GM18861 (cell line): Measurements from ENCODE around the gene AEBP1.

Experiments used
- ATAC-seq: cut with Tn5 transposase; IDR thresholded peaks from one replicate; pipeline ENCODE4 v1.9.1; 2021; ENCODE audit not compliant: unreplicated experiment

The AEBP1 gene

GRCh38 chr7:44104860-44105771 lies 971 bp downstream of the AEBP1 start:
- no peak for ATAC-seq

GRCh38 chr7:44105832-44106231 lies 1.7 kb downstream of the AEBP1 start:
- no peak for ATAC-seq

GRCh38 chr7:44106311-44107065 lies 2.3 kb downstream of the AEBP1 start:
- ATAC-seq = no peak

- ATAC-seq = no peak
Observed at GRCh38 chr7:44107116-44107960, 3.2 kb downstream of the AEBP1 start.

DNA sequence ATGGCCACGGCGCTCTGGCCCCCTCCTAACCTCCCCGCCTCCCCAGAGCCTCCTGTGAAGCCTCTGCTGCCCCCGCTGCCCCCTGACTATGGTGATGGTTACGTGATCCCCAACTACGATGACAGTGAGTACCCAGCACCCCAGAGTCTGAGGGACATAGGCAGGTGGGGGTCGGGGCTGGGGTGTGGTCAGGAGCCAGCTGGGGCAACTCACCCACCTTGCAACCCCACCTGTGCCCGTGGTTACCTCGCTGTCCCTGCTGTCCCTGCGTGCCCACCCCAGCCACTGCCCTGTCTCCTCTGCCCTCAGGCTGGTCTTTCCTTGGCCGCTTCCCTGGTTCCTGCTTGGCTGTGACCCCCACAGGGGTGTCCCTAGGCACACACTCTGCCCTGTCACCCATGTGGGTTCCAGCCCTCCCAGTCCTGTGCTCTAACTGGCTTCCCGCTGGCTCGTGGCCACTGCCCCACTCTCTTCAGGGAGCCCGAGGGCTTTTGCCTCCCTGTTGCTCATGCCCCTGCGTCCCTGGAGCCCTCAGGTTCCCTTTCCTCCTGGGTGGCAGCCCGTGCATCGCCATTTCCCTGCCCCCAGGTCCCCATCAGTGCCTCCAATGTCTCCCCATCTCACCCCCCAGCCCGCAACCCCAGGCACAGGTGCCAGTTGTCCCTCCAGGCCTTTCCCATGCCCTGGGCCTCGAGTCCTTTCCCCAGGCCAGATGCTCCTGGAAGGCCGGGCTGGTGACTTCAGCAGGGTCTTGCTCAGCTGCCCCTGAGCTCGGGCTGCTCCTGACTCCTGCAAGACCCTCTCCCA lies 4.0 kb downstream of the AEBP1 start:
- ATAC-seq = no peak

GRCh38 chr7:44108768-44109750 lies 4.9 kb downstream of the AEBP1 start:
- ATAC-seq = no peak

GRCh38 chr7:44109991-44110390 lies 5.8 kb downstream of the AEBP1 start:
- ATAC-seq = no peak

DNA sequence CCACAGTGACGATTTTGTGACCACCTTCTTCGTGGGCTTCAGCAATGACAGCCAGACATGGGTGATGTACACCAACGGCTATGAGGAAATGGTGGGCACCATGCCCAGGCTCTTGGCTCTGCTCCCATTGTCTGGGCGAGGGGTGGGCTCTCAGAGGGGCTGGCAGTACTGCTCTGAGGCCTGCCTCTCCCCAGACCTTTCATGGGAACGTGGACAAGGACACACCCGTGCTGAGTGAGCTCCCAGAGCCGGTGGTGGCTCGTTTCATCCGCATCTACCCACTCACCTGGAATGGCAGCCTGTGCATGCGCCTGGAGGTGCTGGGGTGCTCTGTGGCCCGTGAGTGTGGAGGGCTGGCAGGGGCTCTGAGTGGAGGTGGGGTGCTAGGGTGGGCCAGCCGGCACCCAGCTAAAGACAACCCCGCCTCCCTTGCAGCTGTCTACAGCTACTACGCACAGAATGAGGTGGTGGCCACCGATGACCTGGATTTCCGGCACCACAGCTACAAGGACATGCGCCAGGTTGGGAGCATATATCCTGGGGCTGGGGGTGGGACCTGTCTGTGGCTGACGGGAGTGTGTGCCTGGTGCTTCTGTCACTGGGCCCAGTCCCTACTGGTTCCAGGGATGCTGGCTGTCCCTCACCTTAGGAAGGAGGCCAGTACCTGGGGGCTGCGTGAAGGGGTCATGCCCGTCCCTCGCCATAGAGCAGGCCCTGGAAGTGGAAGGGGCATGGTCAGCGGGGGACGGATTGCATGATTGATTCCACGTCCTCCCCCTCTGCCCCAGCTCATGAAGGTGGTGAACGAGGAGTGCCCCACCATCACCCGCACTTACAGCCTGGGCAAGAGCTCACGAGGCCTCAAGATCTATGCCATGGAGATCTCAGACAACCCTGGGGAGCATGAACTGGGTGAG lies 6.8 kb downstream of the AEBP1 start:
- no peak for ATAC-seq

- no peak for ATAC-seq
Observed at GRCh38 chr7:44111761-44112160, 7.6 kb downstream of the AEBP1 start.

DNA sequence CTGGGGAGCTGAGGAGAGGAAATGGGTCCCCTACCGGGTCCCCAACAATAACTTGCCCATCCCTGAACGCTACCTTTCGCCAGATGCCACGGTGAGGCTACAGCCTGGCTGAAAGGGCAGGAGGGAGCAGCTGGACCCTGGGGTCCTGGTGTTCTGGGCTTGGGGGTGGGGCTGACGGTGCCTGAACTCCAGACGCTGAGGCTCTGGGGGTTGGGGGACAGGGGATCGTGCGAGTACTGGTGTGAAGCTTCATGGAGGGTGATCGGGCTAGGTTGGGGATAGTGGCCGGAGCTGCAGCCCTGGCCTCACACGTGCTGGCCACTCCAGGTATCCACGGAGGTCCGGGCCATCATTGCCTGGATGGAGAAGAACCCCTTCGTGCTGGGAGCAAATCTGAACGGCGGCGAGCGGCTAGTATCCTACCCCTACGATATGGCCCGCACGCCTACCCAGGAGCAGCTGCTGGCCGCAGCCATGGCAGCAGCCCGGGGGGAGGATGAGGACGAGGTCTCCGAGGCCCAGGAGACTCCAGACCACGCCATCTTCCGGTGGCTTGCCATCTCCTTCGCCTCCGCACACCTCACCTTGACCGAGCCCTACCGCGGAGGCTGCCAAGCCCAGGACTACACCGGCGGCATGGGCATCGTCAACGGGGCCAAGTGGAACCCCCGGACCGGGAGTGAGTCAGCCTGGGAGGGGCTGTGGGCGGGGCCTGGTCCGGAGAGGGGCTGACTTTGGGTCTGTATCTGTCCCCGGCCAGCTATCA lies 8.3 kb downstream of the AEBP1 start:
- ATAC-seq = no peak

- no peak for ATAC-seq
Observed at GRCh38 chr7:44112997-44113763, 9.0 kb downstream of the AEBP1 start.

GRCh38 chr7:44113764-44114354 lies 9.7 kb downstream of the AEBP1 start:
- ATAC-seq = no peak

GRCh38 chr7:44114586-44115310 lies 10.6 kb downstream of the AEBP1 start:
- ATAC-seq = no peak

DNA sequence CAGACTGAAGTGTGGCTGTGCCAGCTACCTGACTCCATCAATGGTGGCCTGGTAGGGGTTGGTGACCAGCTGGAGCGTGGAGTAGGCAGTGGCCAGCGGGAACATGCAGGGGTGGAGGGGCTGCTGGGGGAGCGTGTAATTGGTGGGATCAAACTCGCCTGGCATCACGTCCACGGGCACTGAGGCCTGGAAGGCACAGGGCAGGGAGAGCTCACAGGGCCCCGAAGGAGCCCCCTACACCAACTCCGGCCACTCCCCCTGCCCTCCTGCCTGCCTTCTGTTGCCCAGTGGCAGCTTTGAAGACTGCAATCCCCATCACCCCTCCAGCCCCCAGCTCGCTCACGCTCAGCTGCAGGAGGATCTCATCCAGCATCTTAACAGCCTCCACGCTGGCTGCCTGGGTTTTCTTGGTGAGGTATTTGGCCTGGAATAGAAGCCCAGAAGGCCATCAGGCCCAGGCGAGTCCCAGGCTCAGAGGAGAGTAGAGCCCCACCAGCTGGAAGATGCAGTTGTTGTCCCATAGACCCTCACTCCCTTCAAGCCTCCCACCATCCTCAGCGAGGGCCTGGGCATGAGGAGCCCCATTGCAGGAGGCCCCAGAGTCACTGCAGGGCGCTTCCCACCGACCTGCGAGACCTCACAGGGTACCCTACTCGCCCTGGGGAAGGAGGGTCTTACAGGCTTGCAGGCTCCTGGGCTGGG lies 12.1 kb downstream of the AEBP1 start:
- ATAC-seq = no peak
